ENCODE data around the gene PPAN.

The PPAN gene

DNA sequence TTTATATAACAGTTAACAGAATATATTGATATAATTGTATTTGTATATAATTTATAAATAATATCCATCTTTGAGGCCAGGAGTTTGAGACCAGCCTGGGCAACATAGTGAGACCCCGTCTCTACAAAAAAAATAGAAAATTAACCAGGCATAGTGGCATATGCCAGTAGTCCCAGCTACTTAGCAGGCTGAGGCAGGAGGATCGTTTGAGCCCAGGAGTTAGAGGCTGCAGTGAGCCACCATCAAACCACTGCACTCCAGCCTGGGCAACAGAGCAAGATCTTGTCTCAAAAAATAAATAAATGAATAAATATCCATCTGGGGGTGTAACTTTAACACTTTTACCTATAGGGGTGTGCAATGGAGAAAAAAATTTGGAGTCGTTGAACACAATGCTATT, 21.4 kb upstream of the PPAN start:
- no peak overlapping the region for H3K27ac ChIP-seq (ENCODE audit: low read length)
- no peak overlapping the region for H3K4me3 ChIP-seq (ENCODE audit: low read length in 2 of 2)

DNA sequence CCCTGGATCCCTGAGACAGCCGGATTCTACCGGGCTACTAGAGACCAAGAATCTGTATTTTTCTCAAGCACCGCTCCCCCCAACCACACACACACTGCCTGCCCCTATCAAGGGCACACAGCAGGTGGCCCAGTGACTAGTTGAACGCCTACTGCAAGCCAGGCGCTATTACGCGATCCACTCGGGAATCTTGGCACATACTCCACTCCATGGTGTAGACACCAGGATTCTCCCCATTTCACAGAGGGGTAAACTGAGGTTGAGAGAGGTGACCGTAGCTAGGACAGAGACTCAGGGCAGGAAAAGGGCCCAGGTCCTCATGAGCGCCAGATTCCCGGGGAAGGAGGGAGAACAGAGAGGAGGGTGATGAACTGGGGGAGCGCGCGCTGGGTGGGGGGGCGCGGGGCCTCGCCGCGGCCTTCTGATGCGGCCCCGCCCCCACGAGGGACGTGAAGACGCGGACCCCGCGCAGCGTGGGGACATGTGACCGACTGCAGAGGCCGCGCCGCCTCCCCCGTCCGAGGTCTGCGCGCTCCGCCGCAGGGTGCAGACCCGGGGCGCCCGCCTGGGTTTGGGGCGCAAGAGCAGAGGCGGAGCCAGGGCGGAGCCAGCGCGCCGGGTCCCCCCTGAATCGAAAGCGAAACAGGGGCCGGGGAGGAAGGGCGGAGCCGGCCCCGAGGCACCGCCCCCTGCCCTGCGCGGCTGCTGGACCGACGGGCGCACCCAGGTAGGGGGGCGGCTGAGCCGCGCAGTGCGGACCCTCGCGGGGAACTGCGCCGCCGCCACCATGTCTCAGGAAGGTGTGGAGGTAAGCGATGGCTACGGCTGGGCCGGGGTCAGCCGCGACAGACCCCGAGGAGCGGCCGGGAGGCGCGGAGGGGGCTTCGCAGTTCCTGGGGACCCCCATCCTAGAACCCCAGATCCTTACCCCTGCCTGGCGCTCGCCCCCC, 20.2 kb upstream of the PPAN start, which contains the start of gene SHFL:
Gene SHFL (plus strand): TSS at position 677 of the 950 bp plus-strand sequence. CDS start 111 bp downstream, at position 788.
- Histone ChIP-seq H3K27me3 (ENCODE audit: control insufficient read depth in 1 of 2, insufficient read depth in 2 of 2, low read length in 2 of 2) (no peaks in the 10 kb centered on the region), H3K9me3 (ENCODE audit: control insufficient read depth in 2 of 2, low read length in 2 of 2) (no peaks in the 10 kb centered on the region), H3K4me1 (ENCODE audit: control insufficient read depth, insufficient read depth, low read length) (peaks cover 2% of the 10 kb centered on the region), H3K9ac (ENCODE audit: low read length in 2 of 2) (peak within 1 kb of the TSS; percentile 81 to 85), H3K4me3 (ENCODE audit: low read length in 2 of 2) (peak within 1 kb of the TSS; percentile 80 to 88), H3K36me3 (ENCODE audit: control insufficient read depth in 2 of 2, insufficient read depth in 2 of 2, low read length in 2 of 2) (peaks cover 9 to 14% of the 10 kb centered on the region in 2 donors), H3K27ac (ENCODE audit: low read length) (peak within 1 kb of the TSS; percentile 73)

More for the DNA sequence above, 21.4 kb upstream of the PPAN start:
- H3K27me3 ChIP-seq (ENCODE audit: control insufficient read depth in 1 of 2, insufficient read depth in 2 of 2, low read length in 2 of 2) = no peaks in the 10 kb centered on the region
- no peak overlapping the region for H3K9ac ChIP-seq (ENCODE audit: low read length in 2 of 2)
- H3K9me3 ChIP-seq (ENCODE audit: control insufficient read depth in 2 of 2, low read length in 2 of 2) = no peaks in the 10 kb centered on the region
- peaks cover 4 to 9% of the 10 kb centered on the region in 2 donors for H3K36me3 ChIP-seq (ENCODE audit: control insufficient read depth in 2 of 2, insufficient read depth in 2 of 2, low read length in 2 of 2)
- peaks cover 2% of the 10 kb centered on the region for H3K4me1 ChIP-seq (ENCODE audit: control insufficient read depth, insufficient read depth, low read length)

DNA sequence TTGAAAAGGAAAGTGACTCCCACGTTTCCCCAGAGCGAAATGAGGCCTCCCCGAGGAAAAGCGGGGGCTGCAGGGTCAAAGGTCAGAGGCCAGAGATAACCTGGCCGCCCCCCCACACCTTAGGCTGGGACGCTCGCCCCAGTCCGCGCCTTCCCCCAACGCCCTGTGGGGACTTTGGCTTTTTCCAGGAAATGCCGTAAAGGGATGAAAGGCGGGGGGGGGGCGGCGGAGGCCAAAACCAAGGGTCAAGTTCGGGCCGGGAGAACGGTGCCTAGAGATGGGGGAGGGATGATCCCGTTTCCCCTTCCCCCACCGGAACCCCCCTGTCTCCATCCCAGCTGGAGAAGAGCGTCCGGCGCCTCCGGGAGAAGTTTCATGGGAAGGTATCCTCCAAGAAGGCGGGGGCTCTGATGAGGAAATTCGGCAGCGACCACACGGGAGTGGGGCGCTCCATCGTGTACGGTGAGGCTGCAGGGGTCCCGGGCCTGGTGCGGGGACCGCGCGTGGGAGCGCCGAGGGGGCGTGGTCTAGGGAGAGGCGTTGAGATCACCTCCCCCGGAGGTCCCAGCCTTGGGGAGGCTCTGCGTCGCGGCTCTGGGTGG, 19.5 kb upstream of the PPAN start:
- Histone ChIP-seq H3K9ac (ENCODE audit: low read length in 2 of 2) (peak overlapping the region; percentile 81 to 85), H3K27me3 (ENCODE audit: control insufficient read depth in 1 of 2, insufficient read depth in 2 of 2, low read length in 2 of 2) (no peaks in the 10 kb centered on the region), H3K9me3 (ENCODE audit: control insufficient read depth in 2 of 2, low read length in 2 of 2) (no peaks in the 10 kb centered on the region), H3K36me3 (ENCODE audit: control insufficient read depth in 2 of 2, insufficient read depth in 2 of 2, low read length in 2 of 2) (peaks cover 13 to 14% of the 10 kb centered on the region in 2 donors), H3K4me3 (ENCODE audit: low read length in 2 of 2) (peak overlapping the region; percentile 80 to 88), H3K27ac (ENCODE audit: low read length) (peak overlapping the region; percentile 73), H3K4me1 (ENCODE audit: control insufficient read depth, insufficient read depth, low read length) (peaks cover 5% of the 10 kb centered on the region)

DNA sequence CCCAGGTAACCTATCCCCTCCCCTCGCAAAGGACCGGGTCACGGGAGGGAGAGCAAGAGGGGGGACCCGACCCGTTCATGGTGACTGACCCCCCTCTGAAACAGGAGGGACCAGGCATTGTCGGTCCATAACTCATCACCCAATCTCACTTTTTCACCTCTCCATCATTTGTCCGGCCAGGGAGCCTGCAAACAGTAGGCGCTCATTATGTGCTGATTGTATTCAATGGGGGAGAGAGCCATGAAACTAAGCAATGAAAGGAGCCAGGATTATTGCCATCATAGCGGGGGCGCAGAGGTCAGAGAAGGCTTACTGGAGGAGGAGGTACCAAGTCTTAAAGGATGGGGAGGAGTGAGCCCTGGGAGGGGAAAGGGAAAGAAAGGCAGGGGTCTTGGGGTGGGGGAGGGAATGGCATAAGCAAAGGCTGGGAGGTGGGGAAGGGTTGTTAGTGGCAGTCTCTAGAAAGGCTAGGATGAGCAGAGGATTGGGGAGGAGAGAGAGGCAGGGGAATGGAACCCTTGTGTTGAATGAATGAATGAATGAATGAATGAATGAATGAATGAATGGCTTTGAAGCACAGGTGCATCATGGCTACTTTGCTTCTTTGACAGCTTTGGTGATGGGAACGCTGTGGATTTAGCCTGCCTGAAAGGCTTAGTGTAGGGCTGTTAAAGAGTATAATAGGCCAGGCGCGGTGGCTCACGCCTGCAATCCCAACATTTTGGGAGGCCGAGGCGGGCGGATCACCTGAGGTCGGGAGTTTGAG, 18.7 kb upstream of the PPAN start:
- Histone ChIP-seq H3K9ac (ENCODE audit: low read length in 2 of 2) (no peak overlapping the region), H3K4me1 (ENCODE audit: control insufficient read depth, insufficient read depth, low read length) (peaks cover 5% of the 10 kb centered on the region), H3K4me3 (ENCODE audit: low read length in 2 of 2) (peak overlapping the region in 1 of 2 donors; percentile 88)

DNA sequence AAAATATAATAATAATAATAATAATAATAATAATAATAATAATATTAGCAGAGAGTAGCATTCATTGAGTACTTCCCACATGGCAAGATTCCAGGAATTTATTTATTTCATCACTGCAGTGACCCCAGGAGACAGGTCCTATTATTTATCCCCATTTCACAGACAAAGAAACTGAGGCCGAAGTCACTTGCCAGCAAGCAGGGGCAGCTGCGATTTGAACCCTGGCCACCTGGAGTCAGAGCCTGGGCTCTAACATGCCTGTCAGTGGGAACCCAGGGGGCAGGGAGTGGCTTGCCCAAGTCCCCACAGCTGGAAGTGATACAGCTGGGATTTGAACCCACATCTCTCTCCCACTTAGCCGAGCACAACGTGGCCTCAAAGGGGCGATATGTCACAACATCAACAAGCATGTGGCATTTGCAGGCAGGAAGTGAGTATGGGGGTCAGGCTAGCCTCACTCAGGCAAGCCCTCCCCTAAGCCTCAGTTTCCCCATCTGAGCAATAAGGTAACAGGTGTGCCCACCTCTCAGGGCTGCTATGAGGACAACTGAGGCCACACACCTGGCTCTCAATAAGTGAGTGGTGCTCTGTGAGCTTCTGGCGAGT, 17.1 kb upstream of the PPAN start:
- Histone ChIP-seq H3K27me3 (ENCODE audit: control insufficient read depth in 1 of 2, insufficient read depth in 2 of 2, low read length in 2 of 2) (no peaks in the 10 kb centered on the region), H3K9me3 (ENCODE audit: control insufficient read depth in 2 of 2, low read length in 2 of 2) (no peaks in the 10 kb centered on the region), H3K36me3 (ENCODE audit: control insufficient read depth in 2 of 2, insufficient read depth in 2 of 2, low read length in 2 of 2) (peaks cover 14 to 16% of the 10 kb centered on the region in 2 donors), H3K27ac (ENCODE audit: low read length) (no peak overlapping the region), H3K4me1 (ENCODE audit: control insufficient read depth, insufficient read depth, low read length) (peaks cover 5% of the 10 kb centered on the region), H3K9ac (ENCODE audit: low read length in 2 of 2) (no peak overlapping the region), H3K4me3 (ENCODE audit: low read length in 2 of 2) (no peak overlapping the region)

More for the DNA sequence above, 18.7 kb upstream of the PPAN start:
- Histone ChIP-seq H3K36me3 (ENCODE audit: control insufficient read depth in 2 of 2, insufficient read depth in 2 of 2, low read length in 2 of 2) (peaks cover 13 to 14% of the 10 kb centered on the region in 2 donors), H3K27me3 (ENCODE audit: control insufficient read depth in 1 of 2, insufficient read depth in 2 of 2, low read length in 2 of 2) (no peaks in the 10 kb centered on the region), H3K27ac (ENCODE audit: low read length) (peak overlapping the region; percentile 73), H3K9me3 (ENCODE audit: control insufficient read depth in 2 of 2, low read length in 2 of 2) (no peaks in the 10 kb centered on the region)

DNA sequence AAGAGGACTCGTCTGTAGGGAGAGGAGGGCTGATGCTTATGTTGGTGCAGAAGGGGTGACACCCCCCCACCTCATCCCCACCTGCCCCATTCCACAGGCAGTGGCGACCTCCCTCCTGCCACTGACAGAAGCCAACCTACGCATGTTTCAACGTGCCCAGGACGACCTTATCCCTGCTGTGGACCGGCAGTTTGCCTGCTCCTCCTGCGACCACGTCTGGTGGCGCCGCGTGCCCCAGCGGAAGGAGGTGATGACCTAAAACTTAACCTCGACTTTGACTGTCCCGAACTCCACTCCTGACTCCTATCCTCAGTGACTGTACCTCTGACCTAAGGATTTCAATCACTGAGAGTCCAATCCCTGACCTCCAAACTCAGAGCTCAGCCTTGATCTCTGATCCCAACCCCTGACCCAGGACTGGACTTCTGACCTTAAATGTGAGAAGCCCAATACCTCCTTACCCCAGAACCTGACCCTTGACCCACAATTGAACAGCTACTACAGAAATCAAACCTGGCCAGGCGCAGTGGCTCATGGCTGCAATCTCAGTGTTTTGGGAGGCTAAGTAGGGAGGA, 16.3 kb upstream of the PPAN start:
- Histone ChIP-seq H3K4me3 (ENCODE audit: low read length in 2 of 2) (no peak overlapping the region), H3K4me1 (ENCODE audit: control insufficient read depth, insufficient read depth, low read length) (peaks cover 5% of the 10 kb centered on the region), H3K27me3 (ENCODE audit: control insufficient read depth in 1 of 2, insufficient read depth in 2 of 2, low read length in 2 of 2) (no peaks in the 10 kb centered on the region), H3K36me3 (ENCODE audit: control insufficient read depth in 2 of 2, insufficient read depth in 2 of 2, low read length in 2 of 2) (peaks cover 14 to 16% of the 10 kb centered on the region in 2 donors), H3K27ac (ENCODE audit: low read length) (no peak overlapping the region), H3K9me3 (ENCODE audit: control insufficient read depth in 2 of 2, low read length in 2 of 2) (no peaks in the 10 kb centered on the region), H3K9ac (ENCODE audit: low read length in 2 of 2) (no peak overlapping the region)

DNA sequence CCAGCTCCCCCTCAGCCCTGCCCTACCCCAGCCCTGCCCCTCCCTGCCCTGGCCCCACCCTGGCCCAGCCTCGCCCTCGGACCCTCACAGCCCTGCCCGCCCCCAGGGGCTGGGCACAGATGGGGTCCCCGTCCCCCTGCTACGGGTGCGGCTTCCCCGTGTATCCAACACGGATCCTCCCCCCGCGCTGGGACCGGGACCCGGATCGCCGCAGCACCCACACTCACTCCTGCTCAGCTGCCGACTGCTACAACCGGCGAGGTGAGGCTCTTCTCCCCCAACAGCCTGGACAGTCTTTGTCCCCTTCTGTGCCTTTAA, 14.8 kb upstream of the PPAN start:
- Histone ChIP-seq H3K4me1 (ENCODE audit: control insufficient read depth, insufficient read depth, low read length) (peaks cover 11% of the 10 kb centered on the region), H3K27ac (ENCODE audit: low read length) (no peak overlapping the region), H3K9me3 (ENCODE audit: control insufficient read depth in 2 of 2, low read length in 2 of 2) (no peaks in the 10 kb centered on the region), H3K36me3 (ENCODE audit: control insufficient read depth in 2 of 2, insufficient read depth in 2 of 2, low read length in 2 of 2) (peaks cover 14 to 16% of the 10 kb centered on the region in 2 donors), H3K4me3 (ENCODE audit: low read length in 2 of 2) (no peak overlapping the region), H3K27me3 (ENCODE audit: control insufficient read depth in 1 of 2, insufficient read depth in 2 of 2, low read length in 2 of 2) (no peaks in the 10 kb centered on the region), H3K9ac (ENCODE audit: low read length in 2 of 2) (no peak overlapping the region)

DNA sequence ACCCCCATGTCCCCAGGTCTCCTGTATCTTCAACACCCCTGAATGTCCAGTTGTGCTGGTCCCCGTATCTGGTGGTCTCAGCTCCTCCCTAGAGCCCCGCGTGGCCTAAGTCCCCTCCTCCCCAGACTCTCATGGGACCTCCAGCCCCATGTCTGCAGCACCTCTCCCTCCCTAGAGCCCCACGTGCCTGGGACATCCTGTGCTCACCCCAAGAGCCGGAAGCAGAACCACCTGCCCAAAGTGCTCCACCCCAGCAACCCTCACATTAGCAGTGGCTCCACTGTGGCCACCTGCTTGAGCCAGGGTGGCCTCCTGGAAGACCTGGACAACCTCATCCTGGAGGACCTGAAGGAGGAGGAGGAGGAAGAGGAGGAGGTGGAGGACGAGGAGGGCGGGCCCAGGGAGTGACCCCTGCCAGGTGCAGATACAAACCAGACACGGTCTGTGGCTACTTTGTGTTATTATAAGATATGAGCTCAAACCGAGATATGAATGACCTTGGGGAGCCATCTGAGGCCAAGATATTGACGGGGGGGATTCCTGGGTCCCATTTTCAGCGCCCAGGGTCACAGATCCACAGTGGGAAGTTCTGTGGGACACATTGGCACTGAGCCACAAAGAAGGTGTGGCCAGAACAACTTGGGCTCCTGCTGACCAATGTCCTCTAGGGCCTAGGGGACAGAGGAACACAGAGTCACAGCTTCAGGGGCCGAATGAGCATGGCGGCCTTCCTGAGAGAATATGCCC, 14.1 kb upstream of the PPAN start:
- H3K9ac ChIP-seq (ENCODE audit: low read length in 2 of 2) = no peak overlapping the region
- H3K36me3 ChIP-seq (ENCODE audit: control insufficient read depth in 2 of 2, insufficient read depth in 2 of 2, low read length in 2 of 2) = peaks cover 14 to 16% of the 10 kb centered on the region in 2 donors
- H3K27me3 ChIP-seq (ENCODE audit: control insufficient read depth in 1 of 2, insufficient read depth in 2 of 2, low read length in 2 of 2) = no peaks in the 10 kb centered on the region
- H3K9me3 ChIP-seq (ENCODE audit: control insufficient read depth in 2 of 2, low read length in 2 of 2) = no peaks in the 10 kb centered on the region
- no peak overlapping the region for H3K4me3 ChIP-seq (ENCODE audit: low read length in 2 of 2)
- H3K27ac ChIP-seq (ENCODE audit: low read length) = no peak overlapping the region
- H3K4me1 ChIP-seq (ENCODE audit: control insufficient read depth, insufficient read depth, low read length) = peaks cover 15% of the 10 kb centered on the region

DNA sequence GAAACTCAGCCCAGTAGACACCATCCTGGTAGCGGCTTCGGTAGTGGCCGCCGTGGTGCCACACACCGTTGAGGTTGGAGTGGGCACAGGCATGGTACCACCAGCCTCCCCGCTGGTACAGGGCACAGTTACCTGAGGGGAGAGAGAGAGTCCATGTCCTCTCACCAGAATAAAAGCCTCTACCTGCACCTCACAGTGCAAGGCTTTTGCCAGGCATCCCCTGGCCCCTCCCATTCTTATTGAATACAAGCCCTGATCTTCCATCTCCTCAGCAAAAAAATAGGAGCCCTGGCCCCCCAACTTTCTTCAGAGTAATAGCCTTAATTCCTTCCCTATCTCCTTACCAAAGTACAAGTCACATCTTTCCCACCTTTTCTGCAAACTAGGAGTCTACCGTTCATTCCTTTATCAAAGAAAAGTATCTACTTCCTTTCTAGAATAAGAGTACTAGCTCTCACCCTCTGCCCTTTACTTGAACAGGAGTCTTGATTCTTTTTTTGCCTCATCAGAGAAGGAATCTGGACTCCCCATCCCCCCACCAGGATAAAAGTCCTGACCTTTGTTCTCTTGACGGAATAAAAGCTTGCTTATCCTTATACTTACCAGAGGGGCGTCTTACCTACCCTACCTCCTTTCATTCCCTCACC, 13.4 kb upstream of the PPAN start:
- H3K9me3 ChIP-seq (ENCODE audit: control insufficient read depth in 2 of 2, low read length in 2 of 2) = no peaks in the 10 kb centered on the region
- H3K4me1 ChIP-seq (ENCODE audit: control insufficient read depth, insufficient read depth, low read length) = peaks cover 15% of the 10 kb centered on the region
- no peak overlapping the region for H3K9ac ChIP-seq (ENCODE audit: low read length in 2 of 2)
- no peak overlapping the region for H3K4me3 ChIP-seq (ENCODE audit: low read length in 2 of 2)
- peaks cover 14 to 16% of the 10 kb centered on the region in 2 donors for H3K36me3 ChIP-seq (ENCODE audit: control insufficient read depth in 2 of 2, insufficient read depth in 2 of 2, low read length in 2 of 2)
- no peaks in the 10 kb centered on the region for H3K27me3 ChIP-seq (ENCODE audit: control insufficient read depth in 1 of 2, insufficient read depth in 2 of 2, low read length in 2 of 2)
- H3K27ac ChIP-seq (ENCODE audit: low read length) = no peak overlapping the region
